Activated CD4-positive, alpha-beta memory T cell treated with anti-CD3 and anti-CD28 coated beads, Interleukin-2, amount 10 ng/mL, durations not matched to agents 7 days and 5 days (primary cell): Measurements from ENCODE around the gene AIG1. TPM values are rescaled to one million over a fixed set of nuclear protein-coding genes. Genes with fewer than 3 reads are reported as not detected.

Experiments used
- CTCF ChIA-PET: fragments of 350-600 bp; sonication (Branson Sonifier 250); formaldehyde crosslinking; loops from one replicate; lab custom pipeline; 2021; ENCODE audit warnings: antibody characterized with exemption, inconsistent platforms; lab: Charles Lee
- POLR2A ChIA-PET: fragments of 350-600 bp; sonication (Branson Sonifier 250); formaldehyde crosslinking; loops from one replicate; lab custom pipeline; 2021; ENCODE audit warnings: antibody characterized with exemption; lab: Charles Lee
- DNase-seq: peaks from one replicate; pipeline ENCODE4 v3.0.0-alpha.2; 2020
- H3K27ac Mint-ChIP-seq: one replicate; pipeline ENCODE4 v1.8.0; 2021; ENCODE audit warnings: mild to moderate bottlenecking, mixed read lengths
- H3K27me3 Mint-ChIP-seq: one replicate; pipeline ENCODE4 v1.8.0; 2021; ENCODE audit warnings: mixed read lengths
- H3K36me3 Mint-ChIP-seq: one replicate; pipeline ENCODE4 v1.8.0; 2021; ENCODE audit warnings: low read depth, mixed read lengths
- H3K4me1 Mint-ChIP-seq: one replicate; pipeline ENCODE4 v1.8.0; 2021; ENCODE audit warnings: mixed read lengths
- H3K4me3 Mint-ChIP-seq: one replicate; pipeline ENCODE4 v1.8.0; 2021; ENCODE audit warnings: mild to moderate bottlenecking, mixed read lengths
- H3K9me3 Mint-ChIP-seq: one replicate; pipeline ENCODE4 v1.8.0; 2021; ENCODE audit warnings: mixed read lengths
- total RNA-seq, 2 experiments: library from RNA; stranded (reverse); gene quantifications; one replicate each; pipeline ENCODE4 v1.2.3, GENCODE V29; 2021

AIG1 gene
- total RNA-seq, 2 experiments from 2014 or later, result 8.4 to 9.9 TPM

- H3K4me3 Mint-ChIP-seq, result no peak overlapping the region
- ChIA-PET POLR2A (no interaction called here), CTCF (no interaction called here)
- H3K27me3 Mint-ChIP-seq, result no peaks in the 10 kb centered on the region
- DNase-seq, result no peak
- H3K36me3 Mint-ChIP-seq, result no peaks in the 10 kb centered on the region
- H3K9me3 Mint-ChIP-seq, result no peaks in the 10 kb centered on the region
- H3K4me1 Mint-ChIP-seq, result no peaks in the 10 kb centered on the region
- no peak overlapping the region for H3K27ac Mint-ChIP-seq
Measured at GRCh38 chr6:143247586-143247985, 186.9 kb downstream of the AIG1 start.

GRCh38 chr6:143248359-143248758, 187.7 kb downstream of the AIG1 start:
- CTCF ChIA-PET, result no interaction called here
- Mint-ChIP-seq H3K4me1 (no peaks in the 10 kb centered on the region), H3K27me3 (no peaks in the 10 kb centered on the region), H3K9me3 (no peaks in the 10 kb centered on the region), H3K36me3 (no peaks in the 10 kb centered on the region), H3K4me3 (no peak overlapping the region), H3K27ac (no peak overlapping the region)
- DNase-seq, result no peak
- POLR2A ChIA-PET, result no interaction called here

GRCh38 chr6:143251288-143251687, 190.6 kb downstream of the AIG1 start:
- CTCF ChIA-PET, result no interaction called here

GRCh38 chr6:143252961-143253360, 192.3 kb downstream of the AIG1 start:
- Mint-ChIP-seq H3K27me3 (no peaks in the 10 kb centered on the region), H3K36me3 (no peaks in the 10 kb centered on the region), H3K9me3 (no peaks in the 10 kb centered on the region), H3K4me3 (no peak overlapping the region), H3K4me1 (no peaks in the 10 kb centered on the region), H3K27ac (no peak overlapping the region)
- CTCF ChIA-PET, result interaction anchor here (1.2 kb wide), 1 partner anchor 175 kb away, joined by 3 read pairs; no protein-coding TSS in a partner anchor
- no peak for DNase-seq
- POLR2A ChIA-PET, result no interaction called here

More at GRCh38 chr6:143251288-143251687, 190.6 kb downstream of the AIG1 start:
- Mint-ChIP-seq H3K4me1 (no peaks in the 10 kb centered on the region), H3K27me3 (no peaks in the 10 kb centered on the region), H3K36me3 (no peaks in the 10 kb centered on the region), H3K27ac (no peak overlapping the region), H3K4me3 (no peak overlapping the region), H3K9me3 (no peaks in the 10 kb centered on the region)
- DNase-seq, result no peak
- POLR2A ChIA-PET, result no interaction called here

GRCh38 chr6:143253586-143253985, 192.9 kb downstream of the AIG1 start:
- no peak overlapping the region for H3K27ac Mint-ChIP-seq
- H3K9me3 Mint-ChIP-seq, result no peaks in the 10 kb centered on the region
- no peak overlapping the region for H3K4me3 Mint-ChIP-seq
- ChIA-PET CTCF (no interaction called here), POLR2A (no interaction called here)
- DNase-seq, result no peak
- no peaks in the 10 kb centered on the region for H3K4me1 Mint-ChIP-seq
- no peaks in the 10 kb centered on the region for H3K36me3 Mint-ChIP-seq
- H3K27me3 Mint-ChIP-seq, result no peaks in the 10 kb centered on the region

- ChIA-PET CTCF (interaction anchor here (1.2 kb wide), 1 partner anchor 168 kb away, joined by 3 read pairs; no protein-coding TSS in a partner anchor), POLR2A (no interaction called here)
- peaks cover 4% of the 10 kb centered on the region for H3K9me3 Mint-ChIP-seq
- H3K27me3 Mint-ChIP-seq, result no peaks in the 10 kb centered on the region
- DNase-seq, result no peak
- H3K27ac Mint-ChIP-seq, result no peak overlapping the region
- no peaks in the 10 kb centered on the region for H3K4me1 Mint-ChIP-seq
- no peak overlapping the region for H3K4me3 Mint-ChIP-seq
- H3K36me3 Mint-ChIP-seq, result no peaks in the 10 kb centered on the region
Measured at GRCh38 chr6:143258945-143259344, 198.3 kb downstream of the AIG1 start.

- Mint-ChIP-seq H3K27me3 (no peaks in the 10 kb centered on the region), H3K27ac (no peak overlapping the region), H3K36me3 (no peaks in the 10 kb centered on the region), H3K4me3 (no peak overlapping the region), H3K9me3 (peaks cover 4% of the 10 kb centered on the region), H3K4me1 (no peaks in the 10 kb centered on the region)
- POLR2A ChIA-PET, result no interaction called here
- CTCF ChIA-PET, result interaction anchor here (0.8 kb wide), 1 partner anchor 19 kb away, joined by 3 read pairs; no protein-coding TSS in a partner anchor
- no peak for DNase-seq
Measured at GRCh38 chr6:143260857-143261256, 200.2 kb downstream of the AIG1 start.

GRCh38 chr6:143261899-143262436, 201.3 kb downstream of the AIG1 start:
- CTCF ChIA-PET, result no interaction called here
- Mint-ChIP-seq H3K4me1 (no peaks in the 10 kb centered on the region), H3K9me3 (peaks cover 4% of the 10 kb centered on the region), H3K27ac (no peak overlapping the region), H3K27me3 (no peaks in the 10 kb centered on the region), H3K4me3 (no peak overlapping the region), H3K36me3 (no peaks in the 10 kb centered on the region)
- POLR2A ChIA-PET, result no interaction called here
- no peak for DNase-seq

GRCh38 chr6:143262859-143263258, 202.2 kb downstream of the AIG1 start:
- Mint-ChIP-seq H3K27ac (no peak overlapping the region), H3K36me3 (no peaks in the 10 kb centered on the region), H3K4me1 (no peaks in the 10 kb centered on the region), H3K9me3 (peaks cover 4% of the 10 kb centered on the region), H3K27me3 (no peaks in the 10 kb centered on the region), H3K4me3 (no peak overlapping the region)
- ChIA-PET POLR2A (no interaction called here), CTCF (interaction anchor here (0.8 kb wide), 1 partner anchor 30 kb away, joined by 3 read pairs; no protein-coding TSS in a partner anchor)
- DNase-seq, result no peak

- Mint-ChIP-seq H3K4me1 (no peaks in the 10 kb centered on the region), H3K27me3 (no peaks in the 10 kb centered on the region), H3K27ac (no peak overlapping the region), H3K36me3 (no peaks in the 10 kb centered on the region), H3K4me3 (no peak overlapping the region), H3K9me3 (no peaks in the 10 kb centered on the region)
- ChIA-PET POLR2A (no interaction called here), CTCF (no interaction called here)
- DNase-seq, result no peak
Measured at GRCh38 chr6:143264379-143264778, 203.7 kb downstream of the AIG1 start.

GRCh38 chr6:143264986-143265764, 204.5 kb downstream of the AIG1 start:
- ChIA-PET POLR2A (no interaction called here), CTCF (no interaction called here)
- Mint-ChIP-seq H3K9me3 (no peaks in the 10 kb centered on the region), H3K4me1 (no peaks in the 10 kb centered on the region), H3K4me3 (no peak overlapping the region), H3K27ac (no peak overlapping the region), H3K27me3 (no peaks in the 10 kb centered on the region), H3K36me3 (no peaks in the 10 kb centered on the region)
- no peak for DNase-seq

- Mint-ChIP-seq H3K27ac (no peak overlapping the region), H3K4me3 (no peak overlapping the region), H3K27me3 (no peaks in the 10 kb centered on the region), H3K9me3 (no peaks in the 10 kb centered on the region), H3K4me1 (no peaks in the 10 kb centered on the region), H3K36me3 (no peaks in the 10 kb centered on the region)
- ChIA-PET CTCF (no interaction called here), POLR2A (no interaction called here)
- DNase-seq, result no peak
Measured at GRCh38 chr6:143267760-143268159, 207.1 kb downstream of the AIG1 start.

- Mint-ChIP-seq H3K27ac (no peak overlapping the region), H3K4me1 (no peaks in the 10 kb centered on the region), H3K27me3 (no peaks in the 10 kb centered on the region), H3K9me3 (peaks cover 3% of the 10 kb centered on the region), H3K36me3 (no peaks in the 10 kb centered on the region), H3K4me3 (no peak overlapping the region)
- DNase-seq, result no peak
- ChIA-PET CTCF (no interaction called here), POLR2A (no interaction called here)
Measured at GRCh38 chr6:143268439-143268838, 207.8 kb downstream of the AIG1 start.

GRCh38 chr6:143270026-143270425, 209.3 kb downstream of the AIG1 start:
- H3K4me1 Mint-ChIP-seq, result peaks cover 3% of the 10 kb centered on the region
- no peak overlapping the region for H3K4me3 Mint-ChIP-seq
- peaks cover 4% of the 10 kb centered on the region for H3K9me3 Mint-ChIP-seq
- no peaks in the 10 kb centered on the region for H3K27me3 Mint-ChIP-seq
- CTCF ChIA-PET, result no interaction called here
- H3K27ac Mint-ChIP-seq, result no peak overlapping the region
- no peaks in the 10 kb centered on the region for H3K36me3 Mint-ChIP-seq
- POLR2A ChIA-PET, result no interaction called here
- DNase-seq, result no peak
